Gastroesophageal sphincter (tissue), 3 donors: ENCODE data around the gene FANCG.

Experiments used
- CTCF ChIP-seq, 4 experiments: fragments of 200-600 bp in 2 of 4; fragments of 450-650 bp in 2 of 4; sonication (generic) in 1 of 4; IDR thresholded peaks; one replicate each; pipeline ENCODE4 v1.5.1; 2017 to 2019; ENCODE audit warnings: antibody characterized with exemption in 4 of 4, mild to moderate bottlenecking in 2 of 4, moderate library complexity in 2 of 4
- POLR2A ChIP-seq, 2 donors: fragments of 450-650 bp; IDR thresholded peaks; one replicate each; pipeline ENCODE4 v1.6.1; 2017; ENCODE audit warnings: antibody characterized with exemption in 2 of 2, mild to moderate bottlenecking in 2 of 2, moderate library complexity in 1 of 2
- POLR2AphosphoS5 ChIP-seq: sonication (generic); formaldehyde crosslinking; IDR thresholded peaks from one replicate; pipeline ENCODE4 v1.6.1; 2017; ENCODE audit warnings: antibody characterized with exemption

GRCh38 chr9:35069020-35069419, 10.7 kb downstream of the FANCG start:
- no peak for TF ChIP-seq CTCF (IDR thresholded peaks at IDR 0.05)
- no peak for TF ChIP-seq POLR2AphosphoS5
- no peak for TF ChIP-seq POLR2A (IDR thresholded peaks at IDR 0.05)
